HG02571 (cell line): ENCODE data around the gene TNFSF13.

ENCODE experiments used
- ATAC-seq: cut with Tn5 transposase; IDR thresholded peaks from one replicate; pipeline ENCODE4 v1.9.1; 2021; ENCODE audit warnings: mild to moderate bottlenecking, moderate library complexity; ENCODE audit not compliant: unreplicated experiment

TNFSF13 gene

DNA sequence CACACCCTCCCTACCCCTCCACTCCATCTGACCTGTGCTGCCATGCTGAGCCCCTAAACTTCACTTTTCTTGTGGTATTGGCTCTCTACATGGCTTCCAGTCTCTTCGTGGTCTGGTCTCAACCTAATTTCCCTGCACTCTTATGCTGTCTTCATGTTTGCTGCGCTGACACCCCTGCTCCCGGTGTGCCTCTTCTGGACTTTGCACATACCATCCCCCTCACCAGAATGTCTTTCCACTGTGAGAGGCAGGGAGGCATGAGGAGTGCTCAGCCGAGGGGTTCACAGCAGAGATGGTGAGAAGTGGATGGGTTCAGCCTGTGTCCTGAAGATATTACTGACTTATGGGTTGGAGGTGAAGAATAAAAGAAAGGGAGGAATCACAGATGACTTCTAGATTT lies 7.2 kb upstream of the TNFSF13 start:
- ATAC-seq: no peak

DNA sequence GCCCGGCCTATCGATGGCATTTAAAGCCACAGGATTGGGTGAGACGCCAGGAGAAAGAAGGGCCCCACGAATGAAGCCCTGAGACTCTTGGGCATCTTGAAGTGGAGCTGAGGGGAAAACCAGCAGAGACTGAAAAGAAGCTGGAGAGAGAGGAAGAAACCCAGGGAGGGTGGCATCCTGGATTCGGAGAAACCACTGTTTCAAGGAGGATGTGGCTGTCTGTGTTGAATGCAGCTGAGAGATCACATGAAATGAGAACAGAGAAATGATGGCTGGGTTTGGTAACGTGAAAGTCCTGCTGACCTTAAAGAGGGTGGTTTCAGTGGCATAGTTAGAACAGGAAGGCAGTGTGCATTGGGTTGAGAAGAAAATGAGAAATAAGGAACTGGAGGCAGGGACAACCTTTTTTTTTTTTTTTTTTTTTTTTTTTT lies 5.9 kb upstream of the TNFSF13 start:
- no peak for ATAC-seq

DNA sequence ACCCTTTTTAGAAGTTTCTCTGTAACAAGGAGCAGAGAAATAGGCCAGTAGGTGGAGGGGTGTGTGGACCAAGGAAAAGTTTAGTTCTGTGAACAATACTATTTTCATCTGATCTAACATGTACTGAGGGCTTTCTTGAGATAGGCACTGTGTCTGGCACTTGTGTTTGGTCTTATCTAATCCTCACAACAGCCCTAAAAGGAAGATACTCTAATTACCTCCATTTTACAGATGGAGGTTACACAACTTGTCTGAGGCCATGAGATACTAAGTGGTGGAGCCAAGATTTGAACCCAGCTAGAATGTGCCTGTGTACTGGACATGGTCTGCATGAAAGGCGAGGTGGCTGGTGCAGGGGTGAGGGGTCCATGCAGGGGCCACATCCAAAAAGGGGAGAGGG lies 5.2 kb upstream of the TNFSF13 start:
- ATAC-seq: no peak

DNA sequence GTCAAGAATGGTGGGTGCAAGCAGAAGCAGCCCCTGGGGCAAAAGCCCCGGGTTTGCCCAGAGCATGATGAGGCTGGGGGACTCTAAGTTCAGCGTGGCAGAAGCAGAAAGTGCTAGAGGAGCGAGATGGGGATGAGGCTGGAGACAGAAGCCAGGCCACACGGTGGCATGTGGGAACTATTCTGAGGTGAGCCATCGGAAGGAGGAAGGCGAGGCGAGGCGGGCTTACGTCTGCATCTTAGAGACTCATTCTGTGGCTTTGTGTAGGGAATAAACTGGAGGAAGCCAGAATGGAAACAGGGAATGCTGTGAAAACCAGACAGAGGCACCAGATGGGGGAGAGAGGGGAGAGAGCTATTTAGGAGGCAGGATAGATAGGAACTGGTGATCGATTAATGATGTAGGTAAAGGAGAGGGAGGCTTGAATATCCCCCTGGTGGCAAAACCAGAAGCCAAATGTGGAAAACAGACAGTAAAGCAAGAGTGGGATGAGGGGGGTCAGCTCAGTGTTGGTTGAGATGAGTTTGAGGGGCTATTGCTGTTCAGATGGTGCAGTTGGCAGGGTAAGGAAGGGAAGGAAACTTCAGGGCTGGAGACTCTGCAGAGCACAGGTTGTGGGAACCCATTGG lies 3.1 kb upstream of the TNFSF13 start:
- ATAC-seq: no peak

DNA sequence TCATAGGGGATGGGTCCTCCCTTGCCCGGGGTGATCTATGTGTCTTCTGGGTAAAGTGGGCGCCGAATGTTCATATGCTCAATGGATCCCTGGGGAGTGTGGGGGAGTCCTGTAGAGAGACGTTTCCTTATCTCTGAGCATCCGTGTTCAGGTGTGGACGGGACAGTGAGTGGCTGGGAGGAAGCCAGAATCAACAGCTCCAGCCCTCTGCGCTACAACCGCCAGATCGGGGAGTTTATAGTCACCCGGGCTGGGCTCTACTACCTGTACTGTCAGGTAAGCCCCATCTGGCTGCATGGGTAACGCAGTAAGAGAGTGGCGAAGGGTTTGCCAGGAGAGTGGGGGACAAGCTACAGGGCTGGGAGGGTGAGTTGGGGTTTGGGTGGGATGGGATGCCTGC lies 1.9 kb upstream of the TNFSF13 start:
- ATAC-seq: no peak

DNA sequence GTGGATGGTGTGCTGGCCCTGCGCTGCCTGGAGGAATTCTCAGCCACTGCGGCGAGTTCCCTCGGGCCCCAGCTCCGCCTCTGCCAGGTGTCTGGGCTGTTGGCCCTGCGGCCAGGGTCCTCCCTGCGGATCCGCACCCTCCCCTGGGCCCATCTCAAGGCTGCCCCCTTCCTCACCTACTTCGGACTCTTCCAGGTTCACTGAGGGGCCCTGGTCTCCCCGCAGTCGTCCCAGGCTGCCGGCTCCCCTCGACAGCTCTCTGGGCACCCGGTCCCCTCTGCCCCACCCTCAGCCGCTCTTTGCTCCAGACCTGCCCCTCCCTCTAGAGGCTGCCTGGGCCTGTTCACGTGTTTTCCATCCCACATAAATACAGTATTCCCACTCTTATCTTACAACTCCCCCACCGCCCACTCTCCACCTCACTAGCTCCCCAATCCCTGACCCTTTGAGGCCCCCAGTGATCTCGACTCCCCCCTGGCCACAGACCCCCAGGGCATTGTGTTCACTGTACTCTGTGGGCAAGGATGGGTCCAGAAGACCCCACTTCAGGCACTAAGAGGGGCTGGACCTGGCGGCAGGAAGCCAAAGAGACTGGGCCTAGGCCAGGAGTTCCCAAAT lies 1.3 kb upstream of the TNFSF13 start:
- no peak for ATAC-seq

DNA sequence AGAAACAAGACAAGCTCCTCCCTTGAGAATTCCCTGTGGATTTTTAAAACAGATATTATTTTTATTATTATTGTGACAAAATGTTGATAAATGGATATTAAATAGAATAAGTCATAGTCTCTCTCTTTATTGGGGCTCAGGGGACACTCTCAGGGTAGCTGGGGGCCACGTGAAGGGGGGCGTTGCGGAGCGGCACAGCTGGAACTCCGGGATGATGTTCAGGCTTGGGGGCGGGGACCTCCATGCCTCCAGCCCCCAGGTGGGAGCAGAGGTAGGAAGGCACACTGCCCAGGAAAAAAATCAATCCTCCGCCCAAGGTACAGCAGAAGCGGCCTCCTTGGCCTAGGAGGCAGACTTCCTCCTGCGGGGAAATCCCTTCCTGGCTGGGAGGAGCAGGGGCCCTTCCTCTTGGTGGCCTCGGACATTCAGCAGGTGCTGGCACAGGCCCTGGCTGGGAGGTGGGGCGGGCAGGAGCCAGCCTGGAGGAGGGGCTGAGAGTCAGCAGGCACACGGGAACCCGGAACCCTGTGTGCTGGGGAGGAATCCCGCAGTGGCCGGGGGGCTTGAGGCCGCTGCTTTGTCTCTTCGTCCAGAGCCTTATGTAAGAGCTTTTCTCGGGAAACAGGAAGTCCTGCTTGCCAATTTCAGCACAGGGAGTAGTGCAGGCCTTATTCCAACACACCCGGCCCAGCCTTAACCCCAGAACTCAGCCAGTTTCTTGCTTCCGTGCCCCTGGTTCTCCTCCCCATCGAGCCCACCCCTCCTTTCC lies 591 bp upstream of the TNFSF13 start:
- no peak for ATAC-seq

DNA sequence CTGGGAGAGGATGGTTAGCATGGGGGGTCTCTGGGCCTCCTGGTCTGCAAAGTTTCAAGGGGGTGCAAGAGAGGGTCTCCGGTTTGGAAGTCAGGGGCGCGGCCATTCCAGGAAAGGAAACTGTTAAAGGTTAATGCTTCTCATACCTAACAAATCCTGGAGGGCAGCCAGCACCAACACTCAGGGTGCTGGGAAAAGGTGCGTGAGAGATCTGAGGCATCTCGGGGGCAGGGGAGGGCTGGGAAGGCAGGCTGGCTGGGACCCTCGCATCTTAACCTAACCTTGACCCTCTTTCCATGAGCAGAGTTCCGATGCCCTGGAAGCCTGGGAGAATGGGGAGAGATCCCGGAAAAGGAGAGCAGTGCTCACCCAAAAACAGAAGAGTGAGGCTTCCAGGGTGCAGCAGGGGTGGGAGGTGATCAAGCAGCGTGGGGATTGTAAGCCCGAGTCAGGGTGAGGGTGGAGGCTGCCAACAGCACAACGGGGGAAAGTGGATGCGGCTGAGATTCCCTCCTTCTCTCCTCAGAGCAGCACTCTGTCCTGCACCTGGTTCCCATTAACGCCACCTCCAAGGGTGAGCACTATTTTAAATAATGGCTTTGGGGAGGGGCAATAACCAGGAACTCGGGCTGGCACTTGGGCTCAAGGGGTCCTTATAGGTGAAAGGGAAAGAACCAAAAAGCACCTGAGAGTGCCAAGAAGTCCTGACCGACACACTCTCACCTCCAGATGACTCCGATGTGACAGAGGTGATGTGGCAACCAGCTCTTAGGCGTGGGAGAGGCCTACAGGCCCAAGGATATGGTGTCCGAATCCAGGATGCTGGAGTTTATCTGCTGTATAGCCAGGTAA lies 996 bp downstream of the TNFSF13 start:
- ATAC-seq: no peak

DNA sequence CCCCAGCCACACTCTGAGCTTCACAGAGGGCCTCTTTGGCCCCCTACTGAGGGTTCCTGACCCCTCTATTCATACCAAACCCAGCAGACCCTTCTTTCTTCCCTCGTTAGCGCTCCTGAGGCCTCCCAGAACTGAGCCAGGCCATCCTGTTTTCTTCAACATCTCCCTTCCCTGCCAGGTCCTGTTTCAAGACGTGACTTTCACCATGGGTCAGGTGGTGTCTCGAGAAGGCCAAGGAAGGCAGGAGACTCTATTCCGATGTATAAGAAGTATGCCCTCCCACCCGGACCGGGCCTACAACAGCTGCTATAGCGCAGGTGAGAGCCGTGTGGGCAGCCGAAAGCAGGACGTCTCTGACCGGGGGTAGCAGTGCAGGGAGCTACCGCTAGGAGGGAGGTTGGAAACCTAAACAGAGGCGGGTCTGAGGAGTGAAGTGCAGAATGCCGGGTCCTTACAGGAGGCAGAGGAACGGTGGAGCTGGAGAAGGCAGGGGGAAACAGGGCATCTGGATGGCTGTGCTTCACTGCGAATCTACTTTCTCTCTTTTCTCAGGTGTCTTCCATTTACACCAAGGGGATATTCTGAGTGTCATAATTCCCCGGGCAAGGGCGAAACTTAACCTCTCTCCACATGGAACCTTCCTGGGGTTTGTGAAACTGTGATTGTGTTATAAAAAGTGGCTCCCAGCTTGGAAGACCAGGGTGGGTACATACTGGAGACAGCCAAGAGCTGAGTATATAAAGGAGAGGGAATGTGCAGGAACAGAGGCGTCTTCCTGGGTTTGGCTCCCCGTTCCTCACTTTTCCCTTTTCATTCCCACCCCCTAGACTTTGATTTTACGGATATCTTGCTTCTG lies 1.9 kb downstream of the TNFSF13 start:
- ATAC-seq: no peak

DNA sequence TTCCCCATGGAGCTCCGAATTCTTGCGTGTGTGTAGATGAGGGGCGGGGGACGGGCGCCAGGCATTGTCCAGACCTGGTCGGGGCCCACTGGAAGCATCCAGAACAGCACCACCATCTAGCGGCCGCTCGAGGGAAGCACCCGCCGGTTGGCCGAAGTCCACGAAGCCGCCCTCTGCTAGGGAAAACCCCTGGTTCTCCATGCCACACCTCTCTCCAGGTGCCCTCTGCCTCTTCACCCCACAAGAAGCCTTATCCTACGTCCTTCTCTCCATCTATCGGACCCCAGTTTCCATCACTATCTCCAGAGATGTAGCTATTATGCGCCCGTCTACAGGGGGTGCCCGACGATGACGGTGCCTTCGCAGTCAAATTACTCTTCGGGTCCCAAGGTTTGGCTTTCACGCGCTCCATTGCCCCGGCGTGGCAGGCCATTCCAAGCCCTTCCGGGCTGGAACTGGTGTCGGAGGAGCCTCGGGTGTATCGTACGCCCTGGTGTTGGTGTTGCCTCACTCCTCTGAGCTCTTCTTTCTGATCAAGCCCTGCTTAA lies 2.6 kb downstream of the TNFSF13 start:
- peak; percentile 52 for ATAC-seq

DNA sequence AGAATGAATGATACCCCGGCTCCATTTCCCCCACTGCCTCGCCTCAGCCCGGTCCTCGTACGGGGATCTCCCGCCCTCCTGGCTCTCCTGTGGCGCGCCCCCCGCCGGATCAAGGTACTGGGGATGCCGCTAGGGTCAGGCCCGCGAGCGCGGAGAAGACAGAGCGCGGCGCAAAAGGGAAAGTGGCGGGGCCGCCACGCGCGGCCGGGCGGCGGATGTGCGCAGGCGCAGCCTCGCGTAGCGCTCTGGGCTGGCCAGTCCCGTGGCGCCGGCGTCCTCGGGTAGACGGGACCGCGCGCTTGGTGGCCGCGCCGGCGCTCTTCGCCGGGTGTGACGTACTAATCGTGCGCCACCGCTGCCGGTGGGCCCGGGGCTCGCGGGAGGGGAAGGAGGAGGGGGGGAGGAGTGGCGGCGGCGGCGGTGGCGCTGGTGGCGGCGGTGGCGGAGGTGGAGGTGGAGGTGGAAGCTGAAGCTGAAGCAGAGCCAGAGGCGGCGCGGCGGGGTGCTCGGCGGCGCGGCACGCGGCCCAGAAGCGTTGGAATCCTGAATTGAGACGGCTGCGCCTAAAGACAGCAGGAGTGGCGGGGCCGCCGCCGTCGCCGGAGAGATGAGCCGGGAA lies 3.1 kb downstream of the TNFSF13 start, which contains the start of gene SENP3:
TSS of gene SENP3 (plus strand) at position 331 of the 619 bp plus-strand sequence. CDS start 1,158 bp downstream, outside the sequence.
- ATAC-seq: peak; percentile 64

DNA sequence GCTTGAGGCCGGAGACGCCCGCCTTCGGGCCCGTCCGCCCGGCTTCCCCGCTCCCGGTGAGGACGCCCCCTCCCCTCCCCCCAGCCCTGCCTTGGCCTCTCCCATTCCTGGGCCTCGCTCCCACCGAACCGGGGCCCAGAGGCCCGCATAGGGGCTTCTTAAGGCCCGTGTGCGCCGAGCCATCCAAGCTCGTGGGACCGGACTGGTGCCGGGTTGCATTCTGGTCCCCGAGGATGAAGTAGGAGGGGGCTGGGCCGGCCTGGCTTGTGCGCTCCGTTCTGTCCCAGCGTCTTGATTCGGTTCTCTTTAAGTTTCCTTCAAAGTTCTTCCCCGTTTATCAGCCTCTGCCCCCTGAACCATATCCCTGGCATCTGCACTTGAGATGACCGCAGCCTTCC lies 3.7 kb downstream of the TNFSF13 start:
- no peak for ATAC-seq

DNA sequence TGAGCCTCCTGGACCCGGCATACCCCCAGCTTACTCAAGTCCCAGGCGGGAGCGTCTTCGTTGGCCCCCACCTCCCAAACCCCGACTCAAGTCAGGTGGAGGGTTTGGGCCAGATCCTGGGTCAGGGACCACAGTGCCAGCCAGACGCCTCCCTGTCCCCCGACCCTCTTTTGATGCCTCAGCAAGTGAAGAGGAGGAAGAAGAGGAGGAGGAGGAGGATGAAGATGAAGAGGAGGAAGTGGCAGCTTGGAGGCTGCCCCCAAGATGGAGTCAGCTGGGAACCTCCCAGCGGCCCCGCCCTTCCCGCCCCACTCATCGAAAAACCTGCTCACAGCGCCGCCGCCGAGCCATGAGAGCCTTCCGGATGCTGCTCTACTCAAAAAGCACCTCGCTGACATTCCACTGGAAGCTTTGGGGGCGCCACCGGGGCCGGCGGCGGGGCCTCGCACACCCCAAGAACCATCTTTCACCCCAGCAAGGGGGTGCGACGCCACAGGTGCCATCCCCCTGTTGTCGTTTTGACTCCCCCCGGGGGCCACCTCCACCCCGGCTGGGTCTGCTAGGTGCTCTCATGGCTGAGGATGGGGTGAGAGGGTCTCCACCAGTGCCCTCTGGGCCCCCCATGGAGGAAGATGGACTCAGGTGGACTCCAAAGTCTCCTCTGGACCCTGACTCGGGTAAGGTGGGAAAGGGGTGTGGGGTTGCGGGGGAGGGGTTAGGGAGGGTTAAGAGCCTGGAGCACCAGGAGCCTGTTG lies 4.7 kb downstream of the TNFSF13 start:
- no peak for ATAC-seq

DNA sequence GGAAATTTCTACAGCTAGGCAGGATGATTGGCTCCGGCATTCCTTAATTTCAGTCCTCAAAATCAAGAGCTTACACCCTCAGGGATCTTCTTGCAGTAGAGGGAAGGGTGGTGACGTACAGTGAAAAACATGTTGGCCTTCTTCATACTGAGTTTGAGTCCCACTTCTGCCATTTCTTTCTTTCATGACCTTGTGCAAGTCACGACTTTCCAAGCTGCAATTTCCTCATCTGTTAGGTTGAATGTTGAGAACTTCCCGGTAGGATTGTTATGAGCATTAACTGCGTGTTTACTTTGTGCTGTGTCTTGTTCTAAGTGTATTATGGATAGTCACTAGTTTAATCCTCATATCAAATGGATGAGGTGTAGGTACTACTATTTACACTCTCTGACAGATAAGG lies 11.0 kb downstream of the TNFSF13 start:
- ATAC-seq: no peak

DNA sequence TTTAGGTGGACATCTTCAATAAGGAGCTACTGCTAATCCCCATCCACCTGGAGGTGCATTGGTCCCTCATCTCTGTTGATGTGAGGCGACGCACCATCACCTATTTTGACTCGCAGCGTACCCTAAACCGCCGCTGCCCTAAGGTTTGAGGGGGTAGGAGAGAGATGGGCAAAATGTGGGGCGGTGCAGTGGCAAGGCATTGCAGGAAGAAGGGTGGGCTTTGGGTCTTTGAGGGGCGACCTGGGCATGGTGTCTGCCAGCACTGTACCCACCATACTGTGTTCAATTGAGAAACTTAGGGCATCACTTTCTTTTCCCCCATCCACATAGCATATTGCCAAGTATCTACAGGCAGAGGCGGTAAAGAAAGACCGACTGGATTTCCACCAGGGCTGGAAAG lies 11.8 kb downstream of the TNFSF13 start:
- ATAC-seq: no peak

DNA sequence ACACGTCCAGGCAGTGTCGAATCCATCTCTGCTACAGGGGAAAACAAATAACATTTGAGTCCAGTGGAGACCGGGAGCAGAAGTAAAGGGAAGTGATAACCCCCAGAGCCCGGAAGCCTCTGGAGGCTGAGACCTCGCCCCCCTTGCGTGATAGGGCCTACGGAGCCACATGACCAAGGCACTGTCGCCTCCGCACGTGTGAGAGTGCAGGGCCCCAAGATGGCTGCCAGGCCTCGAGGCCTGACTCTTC lies 13.7 kb downstream of the TNFSF13 start:
- ATAC-seq: no peak

DNA sequence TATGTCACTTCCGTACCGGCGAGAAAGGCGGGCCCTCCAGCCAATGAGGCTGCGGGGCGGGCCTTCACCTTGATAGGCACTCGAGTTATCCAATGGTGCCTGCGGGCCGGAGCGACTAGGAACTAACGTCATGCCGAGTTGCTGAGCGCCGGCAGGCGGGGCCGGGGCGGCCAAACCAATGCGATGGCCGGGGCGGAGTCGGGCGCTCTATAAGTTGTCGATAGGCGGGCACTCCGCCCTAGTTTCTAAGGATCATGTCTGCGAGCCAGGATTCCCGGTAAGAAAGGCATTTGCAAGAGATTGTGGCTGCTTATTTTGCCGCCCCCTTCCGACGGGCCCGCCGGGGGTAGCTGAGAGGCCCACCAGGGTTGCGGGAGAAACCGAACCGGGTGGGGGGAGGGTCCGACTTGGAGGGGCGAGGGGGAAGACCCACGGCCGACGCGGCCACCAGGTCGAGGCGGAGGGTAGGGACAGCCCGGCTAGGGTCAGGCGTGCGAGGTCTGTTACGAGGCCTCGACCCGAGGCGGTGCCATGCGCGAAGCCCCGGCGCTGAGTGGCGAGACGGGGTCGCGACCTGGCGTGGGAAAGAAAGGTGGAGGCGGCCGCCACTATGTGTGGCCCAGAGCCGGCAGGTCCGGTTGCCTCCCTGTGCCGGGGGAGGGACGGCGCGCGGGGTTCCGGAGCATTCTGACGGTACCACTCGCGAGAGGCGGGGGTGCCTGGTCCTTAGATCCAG lies 14.2 kb downstream of the TNFSF13 start:
- ATAC-seq: peak; percentile 85

DNA sequence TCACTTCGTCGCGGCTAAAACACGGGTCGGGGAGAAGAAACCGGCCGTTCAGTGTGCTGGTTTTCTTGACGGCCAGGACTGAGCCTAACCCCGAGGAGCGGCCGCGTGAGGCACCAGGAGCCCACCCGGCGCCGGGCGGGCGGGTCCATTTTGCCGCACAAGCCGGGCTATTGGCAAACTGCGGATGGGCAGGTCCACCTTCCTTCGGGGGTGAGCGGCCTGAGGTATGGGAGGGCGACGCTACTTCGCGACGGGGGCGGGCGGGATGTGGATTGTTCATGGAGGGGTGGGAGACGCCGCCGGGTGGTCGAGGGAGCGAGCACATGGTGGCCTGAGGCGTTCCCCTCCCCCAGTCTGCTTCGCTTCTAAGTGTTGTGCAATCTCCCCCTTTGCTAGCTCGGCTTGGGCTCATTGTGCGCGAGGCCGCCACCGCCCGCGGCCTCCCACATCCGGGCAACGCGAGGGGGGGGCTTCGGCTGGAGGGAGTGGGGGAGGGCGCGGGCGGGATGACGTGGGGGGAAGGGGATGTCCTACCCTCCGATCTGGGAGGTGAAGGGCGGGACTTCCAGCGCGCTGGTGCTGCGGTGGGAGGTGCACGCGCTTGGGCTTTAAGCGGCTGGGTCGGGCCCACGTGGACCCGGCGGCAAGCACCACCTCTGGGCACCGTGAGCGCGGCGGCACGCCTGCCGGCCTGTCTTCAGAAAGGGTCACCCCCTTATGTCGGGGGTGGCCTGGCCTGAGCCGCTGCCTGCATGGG lies 15.0 kb downstream of the TNFSF13 start:
- no peak for ATAC-seq
